Suprapubic skin (tissue), 4 donors: ENCODE measurements around the gene SMC5.

ENCODE experiments used
- EP300 ChIP-seq: sonication (generic); formaldehyde crosslinking; IDR thresholded peaks from one replicate; pipeline ENCODE4 v1.6.1; 2017; ENCODE audit warnings: antibody characterized with exemption
- POLR2AphosphoS5 ChIP-seq, 3 donors: sonication (generic); formaldehyde crosslinking; IDR thresholded peaks; one replicate each; pipeline ENCODE4 v1.6.1; 2017; ENCODE audit warnings: antibody characterized with exemption in 3 of 3
- TF ChIP-seq, protein P1 (sequence below), 2 donors: fragments of 200-600 bp in 1 of 2; fragments of 450-650 bp in 1 of 2; sonication (generic) in 1 of 2; IDR thresholded peaks; one replicate each; pipeline ENCODE4 v1.5.1; 2016 to 2019; ENCODE audit warnings: antibody characterized with exemption in 2 of 2, mild to moderate bottlenecking in 1 of 2, moderate library complexity in 1 of 2

DNA sequence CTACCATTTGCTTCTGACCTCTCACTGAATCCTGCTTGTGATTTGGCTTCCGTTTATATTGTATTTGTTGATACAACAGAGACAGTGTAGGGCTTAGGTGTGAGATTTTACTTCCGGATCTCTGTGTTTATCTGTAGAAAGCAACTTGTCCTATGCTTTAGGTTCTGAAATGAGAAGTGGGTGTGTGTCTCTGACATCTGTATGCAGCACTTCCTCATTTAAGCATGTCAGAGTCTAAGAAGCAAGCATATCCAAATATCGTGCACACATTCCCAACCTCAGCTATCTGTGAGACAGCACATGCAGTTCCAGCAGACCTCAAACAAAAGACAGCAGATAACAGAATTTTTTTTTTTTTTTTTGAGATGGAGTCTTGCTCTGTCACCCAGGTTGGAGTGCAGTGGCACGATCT lies 139.4 kb downstream of the SMC5 start:
- TF ChIP-seq POLR2AphosphoS5 (IDR thresholded peaks at IDR 0.05) = peak in 1 of 3 donors; percentile 23
- TF ChIP-seq, protein P1, sequence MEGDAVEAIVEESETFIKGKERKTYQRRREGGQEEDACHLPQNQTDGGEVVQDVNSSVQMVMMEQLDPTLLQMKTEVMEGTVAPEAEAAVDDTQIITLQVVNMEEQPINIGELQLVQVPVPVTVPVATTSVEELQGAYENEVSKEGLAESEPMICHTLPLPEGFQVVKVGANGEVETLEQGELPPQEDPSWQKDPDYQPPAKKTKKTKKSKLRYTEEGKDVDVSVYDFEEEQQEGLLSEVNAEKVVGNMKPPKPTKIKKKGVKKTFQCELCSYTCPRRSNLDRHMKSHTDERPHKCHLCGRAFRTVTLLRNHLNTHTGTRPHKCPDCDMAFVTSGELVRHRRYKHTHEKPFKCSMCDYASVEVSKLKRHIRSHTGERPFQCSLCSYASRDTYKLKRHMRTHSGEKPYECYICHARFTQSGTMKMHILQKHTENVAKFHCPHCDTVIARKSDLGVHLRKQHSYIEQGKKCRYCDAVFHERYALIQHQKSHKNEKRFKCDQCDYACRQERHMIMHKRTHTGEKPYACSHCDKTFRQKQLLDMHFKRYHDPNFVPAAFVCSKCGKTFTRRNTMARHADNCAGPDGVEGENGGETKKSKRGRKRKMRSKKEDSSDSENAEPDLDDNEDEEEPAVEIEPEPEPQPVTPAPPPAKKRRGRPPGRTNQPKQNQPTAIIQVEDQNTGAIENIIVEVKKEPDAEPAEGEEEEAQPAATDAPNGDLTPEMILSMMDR (IDR thresholded peaks at IDR 0.05) = no peak
- no peak for TF ChIP-seq EP300
